Ovary (tissue), 9 donors: ENCODE data around the gene MYO5C. TPM values are rescaled to one million over a fixed set of nuclear protein-coding genes. Genes with fewer than 3 reads are reported as not detected.

Experiments used
- DNase-seq, 5 donors: peaks; one replicate each; pipeline ENCODE4 v3.0.0-alpha.2; 2019 to 2020
- H3K27ac ChIP-seq, 2 donors: fragments of 200-600 bp; one replicate each; pipeline versions ENCODE4 v1.5.1 to v1.8.0; 2019 to 2022
- H3K27me3 ChIP-seq: fragments of 200-600 bp; one replicate; pipeline ENCODE4 v1.8.0; 2022
- H3K36me3 ChIP-seq: fragments of 200-600 bp; sonication (generic); one replicate; pipeline ENCODE4 v1.5.1; 2019
- H3K4me1 ChIP-seq: one replicate; pipeline ENCODE4 v1.8.1; 2013; ENCODE audit warnings: mild to moderate bottlenecking, moderate library complexity; ENCODE audit not compliant: insufficient read depth
- H3K4me3 ChIP-seq: fragments of 200-600 bp; sonication (generic); one replicate; pipeline ENCODE4 v1.5.1; 2017
- H3K9me3 ChIP-seq, 2 donors: fragments of 200-600 bp in 1 of 2; sonication (generic) in 1 of 2; one replicate each; pipeline versions ENCODE4 v1.5.1 to v1.8.1; 2013 to 2019; ENCODE audit warnings: mild to moderate bottlenecking in 1 of 2, moderate library complexity in 1 of 2
- CTCF ChIP-seq, 3 donors: fragments of 450-650 bp in 2 of 3; fragments of 200-600 bp in 1 of 3; IDR thresholded peaks; one replicate each; pipeline versions ENCODE4 v1.5.1 to v1.8.0; 2016 to 2022; ENCODE audit warnings: antibody characterized with exemption in 3 of 3, mild to moderate bottlenecking in 1 of 3
- EP300 ChIP-seq: sonication (generic); formaldehyde crosslinking; IDR thresholded peaks from one replicate; pipeline ENCODE4 v1.6.1; 2017; ENCODE audit warnings: antibody characterized with exemption
- POLR2A ChIP-seq: fragments of 450-650 bp; IDR thresholded peaks from one replicate; pipeline ENCODE4 v1.6.1; 2017; ENCODE audit warnings: antibody characterized with exemption, mild to moderate bottlenecking, moderate library complexity
- WGBS, 3 donors: extraction: QIAGEN DNeasy Blood & Tissue Kit in 1 of 3; methylation state at CpG; one replicate each; pipeline versions ENCODE4 v1.1.5 to v1.1.7; 2013 to 2017; 5-methylcytosine and 5-hydroxymethylcytosine counted together
- intact Hi-C, 4 donors: fragments of 100-400 bp; cut with DNase I; formaldehyde crosslinking; loops; one replicate each; pipeline versions ENCODE4 v1.11.0 to v1.15.1; 2022 to 2023
- polyA plus RNA-seq, 2 donors: library from polyadenylated mRNA; stranded (reverse); fragments of 200-250 nt in 1 of 2; fragments of 350-450 nt in 1 of 2; fragmentation: Illumina TruSeq in 1 of 2; extraction: RNeasy Lipid Tissue Mini Kit (QIAGEN cat#74804) in 1 of 2; gene quantifications; one replicate each; pipeline ENCODE4 v1.2.3, GENCODE V29; 2013 to 2014
- total RNA-seq, 7 donors: library from RNA; depleted of rRNA in 2 of 7; stranded (reverse); fragments of >200 nt in 2 of 7; fragmentation: NEBNext Ultra II Directional in 3 of 7; extraction: Animal tissue kit (Norgen Biotek cat#: 25700) in 3 of 7; gene quantifications; one replicate each; pipeline versions ENCODE4 v1.1.0 to v1.2.4, GENCODE V29; 2016 to 2023
- donor health status: DM: no; HTN: no; CAD: no; lungs with moderate emphysema.
- donor health status: DM: no; HTN: no; CAD: no.
- donor health status: Bipolar disorder and iron deficiency.
- donor health status: DM: yes; HTN: yes; CAD: no.
- donor health status: DM: no; HTN: no; CAD: no.
- donor health status: DM: yes; HTN: yes; CAD: no.

The MYO5C gene
- total and polyA plus RNA-seq, 9 donors, result 1.1 to 23.6 (median 7.1) TPM

GRCh38 chr15:52150043-52150825, 145.4 kb downstream of the MYO5C start:
- TF ChIP-seq POLR2A, result no peak
- no peak for TF ChIP-seq EP300
- TF ChIP-seq CTCF (IDR thresholded peaks at IDR 0.05), result no peak
- no peaks in the 10 kb centered on the region for H3K27me3 ChIP-seq
- WGBS, 3 donors, result 79 to 85% (median 82%) methylated on average over 9 of the region's 9 CpGs
- H3K4me3 ChIP-seq, result no peak overlapping the region
- no peak for DNase-seq
- H3K9me3 ChIP-seq, result no peaks in the 10 kb centered on the region
- intact Hi-C loops, result no loop called here
- H3K36me3 ChIP-seq, result no peaks in the 10 kb centered on the region
- no peak overlapping the region for H3K27ac ChIP-seq
- no peaks in the 10 kb centered on the region for H3K4me1 ChIP-seq

GRCh38 chr15:52148403-52148802, 147.2 kb downstream of the MYO5C start:
- H3K27ac ChIP-seq, result no peak overlapping the region
- no peaks in the 10 kb centered on the region for H3K36me3 ChIP-seq
- TF ChIP-seq EP300, result no peak
- no peak for TF ChIP-seq POLR2A
- no peak for TF ChIP-seq CTCF (IDR thresholded peaks at IDR 0.05)
- H3K4me1 ChIP-seq, result no peaks in the 10 kb centered on the region
- no peak overlapping the region for H3K4me3 ChIP-seq
- WGBS, 3 donors, result 87 to 92% (median 88%) methylated on average over 5 of the region's 5 CpGs
- H3K9me3 ChIP-seq, result no peaks in the 10 kb centered on the region
- no peaks in the 10 kb centered on the region for H3K27me3 ChIP-seq
- DNase-seq, result no peak
- intact Hi-C loops, result no loop called here

GRCh38 chr15:52146776-52147175, 148.8 kb downstream of the MYO5C start:
- Histone ChIP-seq H3K9me3 (no peaks in the 10 kb centered on the region), H3K27me3 (no peaks in the 10 kb centered on the region), H3K4me3 (no peak overlapping the region), H3K4me1 (no peaks in the 10 kb centered on the region), H3K27ac (no peak overlapping the region), H3K36me3 (no peaks in the 10 kb centered on the region)
- intact Hi-C loops, result no loop called here
- WGBS, 3 donors, result 53 to 58% (median 55%) methylated on average over 3 of the region's 3 CpGs
- DNase-seq, result no peak
- TF ChIP-seq CTCF (IDR thresholded peaks at IDR 0.05) (no peak), POLR2A (no peak), EP300 (no peak)

- Histone ChIP-seq H3K4me1 (no peaks in the 10 kb centered on the region), H3K9me3 (no peaks in the 10 kb centered on the region), H3K27ac (no peak overlapping the region), H3K27me3 (no peaks in the 10 kb centered on the region), H3K4me3 (no peak overlapping the region), H3K36me3 (no peaks in the 10 kb centered on the region)
- DNase-seq, result no peak
- 94 to 99% (median 95%) methylated on average over 2 of the region's 2 CpGs for WGBS, 3 donors
- TF ChIP-seq EP300 (no peak), CTCF (IDR thresholded peaks at IDR 0.05) (no peak), POLR2A (no peak)
- intact Hi-C loops, result no loop called here
Measured at GRCh38 chr15:52146261-52146660, 149.3 kb downstream of the MYO5C start.
